NCI-H1436 (cell line): ENCODE data around the gene TNFRSF6B.
"Not testable (repeated sequence)": the region's sequence is repeated elsewhere in the genome, so short reads cannot be mapped to it uniquely, and the experiment has no call there.

ENCODE experiments used
- DNase-seq: peaks from one replicate; lab custom pipeline; 2025; lab: John Stamatoyannopoulos, UW

Gene TNFRSF6B, protein sequence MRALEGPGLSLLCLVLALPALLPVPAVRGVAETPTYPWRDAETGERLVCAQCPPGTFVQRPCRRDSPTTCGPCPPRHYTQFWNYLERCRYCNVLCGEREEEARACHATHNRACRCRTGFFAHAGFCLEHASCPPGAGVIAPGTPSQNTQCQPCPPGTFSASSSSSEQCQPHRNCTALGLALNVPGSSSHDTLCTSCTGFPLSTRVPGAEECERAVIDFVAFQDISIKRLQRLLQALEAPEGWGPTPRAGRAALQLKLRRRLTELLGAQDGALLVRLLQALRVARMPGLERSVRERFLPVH

DNA sequence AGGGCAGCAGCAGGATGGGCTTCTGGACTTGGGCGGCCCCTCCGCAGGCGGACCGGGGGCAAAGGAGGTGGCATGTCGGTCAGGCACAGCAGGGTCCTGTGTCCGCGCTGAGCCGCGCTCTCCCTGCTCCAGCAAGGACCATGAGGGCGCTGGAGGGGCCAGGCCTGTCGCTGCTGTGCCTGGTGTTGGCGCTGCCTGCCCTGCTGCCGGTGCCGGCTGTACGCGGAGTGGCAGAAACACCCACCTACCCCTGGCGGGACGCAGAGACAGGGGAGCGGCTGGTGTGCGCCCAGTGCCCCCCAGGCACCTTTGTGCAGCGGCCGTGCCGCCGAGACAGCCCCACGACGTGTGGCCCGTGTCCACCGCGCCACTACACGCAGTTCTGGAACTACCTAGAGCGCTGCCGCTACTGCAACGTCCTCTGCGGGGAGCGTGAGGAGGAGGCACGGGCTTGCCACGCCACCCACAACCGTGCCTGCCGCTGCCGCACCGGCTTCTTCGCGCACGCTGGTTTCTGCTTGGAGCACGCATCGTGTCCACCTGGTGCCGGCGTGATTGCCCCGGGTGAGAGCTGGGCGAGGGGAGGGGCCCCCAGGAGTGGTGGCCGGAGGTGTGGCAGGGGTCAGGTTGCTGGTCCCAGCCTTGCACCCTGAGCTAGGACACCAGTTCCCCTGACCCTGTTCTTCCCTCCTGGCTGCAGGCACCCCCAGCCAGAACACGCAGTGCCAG, at the start of gene TNFRSF6B:
TNFRSF6B (plus strand) TSS at position 25 of the 729 bp plus-strand sequence; CDS start at position 141, 116 bp downstream.
- no peak for DNase-seq

DNA sequence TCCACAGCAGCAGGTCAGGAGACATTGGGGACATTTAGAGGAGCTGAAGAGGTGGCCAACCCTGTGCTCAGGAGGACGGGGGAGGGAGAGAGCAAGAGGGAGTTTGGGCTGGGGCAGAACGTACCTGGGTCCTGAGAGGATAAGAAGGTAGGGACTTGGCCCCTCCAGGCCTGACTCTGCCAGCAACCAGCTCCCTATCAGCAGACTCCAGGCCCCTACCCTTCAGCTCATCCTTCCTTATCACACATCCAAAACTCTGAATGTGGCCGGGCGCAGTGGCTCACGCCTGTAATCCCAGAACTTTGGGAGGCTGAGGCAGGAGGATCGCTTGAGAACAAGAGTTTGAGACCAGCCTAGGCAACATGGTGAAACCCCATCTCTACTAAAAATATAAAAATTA, 48.3 kb upstream of the TNFRSF6B start:
- no peak for DNase-seq

DNA sequence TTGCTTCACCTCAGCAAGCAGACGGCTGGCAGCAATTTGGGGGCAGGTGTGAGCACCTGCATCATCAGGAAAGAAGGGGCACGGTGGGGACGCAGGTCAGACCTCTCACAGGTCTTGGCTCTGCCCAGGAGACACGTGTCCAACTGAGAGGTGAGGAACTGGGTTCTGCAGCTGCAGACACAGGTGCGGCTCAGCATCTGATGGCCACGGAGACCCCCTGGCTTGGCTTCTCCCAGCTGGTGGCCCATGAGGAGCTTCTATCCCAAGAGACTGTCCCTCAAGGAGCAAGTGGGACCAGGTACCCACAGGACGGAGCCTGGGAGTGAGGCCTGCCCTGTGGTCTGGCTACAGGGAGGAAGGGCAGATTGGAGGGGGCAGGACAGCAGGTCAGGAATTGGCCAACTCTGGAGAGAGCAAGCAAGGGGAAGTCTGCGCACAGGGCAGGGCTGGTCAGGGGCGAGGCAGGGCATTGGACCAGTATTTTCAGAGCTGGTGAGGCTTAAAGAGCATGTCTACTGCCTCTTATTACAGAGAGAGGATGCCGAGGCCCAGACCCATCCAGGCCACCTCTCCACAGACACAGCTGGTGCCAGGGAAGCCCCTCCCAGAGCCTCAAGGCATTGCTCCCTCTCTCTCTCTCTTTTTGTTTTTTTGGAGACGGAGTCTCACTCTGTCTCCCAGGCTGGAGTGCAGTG, 47.4 kb upstream of the TNFRSF6B start:
- no peak for DNase-seq

DNA sequence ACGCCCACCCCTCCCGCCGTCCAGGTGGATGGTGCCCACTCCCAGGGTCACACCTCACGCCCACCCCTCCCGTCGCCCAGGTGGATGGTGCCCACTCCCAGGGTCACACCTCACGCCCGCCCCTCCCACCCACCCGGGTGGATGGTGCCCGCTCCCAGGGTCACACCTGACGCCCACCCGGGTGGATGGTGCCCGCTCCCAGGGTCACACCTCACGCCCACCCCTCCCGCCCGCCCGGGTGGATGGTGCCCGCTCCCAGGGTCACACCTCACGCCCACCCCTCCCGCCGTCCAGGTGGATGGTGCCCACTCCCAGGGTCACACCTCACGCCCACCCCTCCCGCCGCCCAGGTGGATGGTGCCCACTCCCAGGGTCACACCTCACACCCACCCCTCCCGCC, 46.0 kb upstream of the TNFRSF6B start:
- not testable (repeated sequence) for DNase-seq

DNA sequence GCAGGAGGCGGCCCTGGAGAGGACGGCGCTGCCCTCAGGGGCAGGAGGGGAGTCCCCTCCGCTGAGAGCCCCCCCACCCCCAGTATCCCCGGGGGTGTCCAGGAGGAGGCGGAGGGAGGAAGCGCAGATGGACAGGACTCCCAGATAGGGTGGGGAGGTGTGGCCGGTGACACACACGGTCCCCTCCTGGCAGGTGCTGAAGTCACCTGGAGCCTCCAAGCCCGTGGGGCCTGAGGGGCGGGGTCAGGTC, 44.6 kb upstream of the TNFRSF6B start:
- no peak for DNase-seq

DNA sequence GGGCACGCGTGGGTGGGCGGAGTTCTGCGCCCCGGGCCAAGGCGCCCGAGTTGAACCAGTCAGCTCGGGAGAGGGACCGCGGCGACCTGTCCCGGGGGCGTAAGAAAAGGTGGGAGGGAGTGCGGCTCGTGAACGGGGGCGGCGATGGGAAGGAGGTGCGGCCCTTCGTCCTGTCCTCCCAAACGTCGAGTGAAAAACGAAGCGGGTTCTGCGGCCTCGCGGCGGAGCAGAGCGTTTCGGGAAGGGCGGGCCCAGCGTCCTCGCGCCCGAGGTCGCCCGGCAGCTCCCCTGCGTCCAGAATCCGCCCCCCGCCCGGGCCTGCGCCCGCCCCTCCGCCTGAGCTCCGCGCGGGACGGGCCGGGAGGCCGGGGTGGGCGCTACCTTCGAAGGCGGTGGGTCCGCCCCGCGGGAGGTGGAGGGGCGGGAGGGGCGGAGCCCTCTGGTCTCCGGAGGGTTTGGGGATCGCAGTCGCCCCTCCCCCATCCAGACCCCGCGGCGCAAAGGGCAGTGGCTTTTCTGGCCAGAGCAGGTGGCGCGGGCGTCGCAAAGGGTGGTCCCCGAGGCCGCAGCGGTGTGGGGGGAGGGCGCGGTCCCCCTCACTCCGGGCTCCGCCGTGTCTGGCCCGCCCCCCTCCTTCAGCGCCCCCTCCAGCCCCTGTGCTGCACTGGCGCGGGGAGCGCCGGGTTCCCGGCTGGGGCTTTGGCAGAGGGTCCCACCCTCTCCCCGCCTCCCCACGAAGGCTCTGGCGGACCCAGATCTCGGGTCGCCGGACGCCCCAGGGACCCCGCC, 44.1 kb upstream of the TNFRSF6B start:
- peak; percentile 55 for DNase-seq

DNA sequence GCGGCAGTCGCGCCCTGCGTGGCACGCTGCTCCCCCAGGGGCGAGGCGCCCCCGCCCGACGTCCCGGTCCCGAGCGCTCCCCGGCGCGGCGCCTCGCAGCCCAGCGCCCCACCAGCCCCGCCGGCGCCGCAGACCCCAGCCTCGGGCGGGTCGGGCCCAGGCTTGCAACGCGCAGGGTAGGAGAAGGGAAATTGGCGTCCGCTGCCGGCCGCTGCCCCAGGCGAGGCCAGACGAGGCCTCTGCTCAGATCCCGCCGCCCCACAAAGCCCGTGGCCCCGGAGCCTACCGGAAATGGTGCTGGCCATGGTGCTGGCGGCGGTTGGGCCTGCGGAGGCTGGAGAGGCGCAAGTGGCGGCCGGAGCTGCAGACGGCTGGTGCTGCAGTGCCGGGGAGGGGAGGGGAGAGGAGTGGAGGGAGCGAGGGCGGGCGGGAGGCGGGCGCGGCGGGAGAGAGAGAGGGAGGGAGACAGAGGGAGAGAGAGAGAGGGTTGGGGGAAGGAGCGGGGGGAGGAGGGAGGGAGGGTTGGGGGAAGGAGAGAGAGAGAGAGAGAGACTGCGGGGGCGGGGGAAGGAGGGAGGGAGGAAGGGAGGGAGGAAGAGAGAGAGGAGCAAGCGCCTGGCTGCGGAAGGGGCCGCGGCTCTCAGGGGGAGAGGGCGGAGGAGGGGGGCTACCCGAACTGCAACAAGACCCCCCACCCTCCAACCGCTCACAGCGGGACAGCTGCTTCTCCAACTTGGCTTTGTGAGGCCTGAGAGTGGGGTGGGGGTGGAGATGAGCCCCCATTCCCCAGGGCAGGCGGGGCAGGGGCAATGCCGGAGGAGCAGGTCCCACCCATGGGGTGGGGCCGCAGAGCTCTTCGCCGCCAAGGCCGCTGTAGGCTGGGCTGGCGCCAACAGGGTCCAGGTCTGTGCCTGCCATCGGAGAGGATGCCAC, 43.1 kb upstream of the TNFRSF6B start, which contains the start of gene STMN3:
STMN3 (minus strand) TSS at position 384 of the 933 bp plus-strand sequence; CDS start at position 305, 79 bp downstream.
- peak; percentile 88 for DNase-seq

DNA sequence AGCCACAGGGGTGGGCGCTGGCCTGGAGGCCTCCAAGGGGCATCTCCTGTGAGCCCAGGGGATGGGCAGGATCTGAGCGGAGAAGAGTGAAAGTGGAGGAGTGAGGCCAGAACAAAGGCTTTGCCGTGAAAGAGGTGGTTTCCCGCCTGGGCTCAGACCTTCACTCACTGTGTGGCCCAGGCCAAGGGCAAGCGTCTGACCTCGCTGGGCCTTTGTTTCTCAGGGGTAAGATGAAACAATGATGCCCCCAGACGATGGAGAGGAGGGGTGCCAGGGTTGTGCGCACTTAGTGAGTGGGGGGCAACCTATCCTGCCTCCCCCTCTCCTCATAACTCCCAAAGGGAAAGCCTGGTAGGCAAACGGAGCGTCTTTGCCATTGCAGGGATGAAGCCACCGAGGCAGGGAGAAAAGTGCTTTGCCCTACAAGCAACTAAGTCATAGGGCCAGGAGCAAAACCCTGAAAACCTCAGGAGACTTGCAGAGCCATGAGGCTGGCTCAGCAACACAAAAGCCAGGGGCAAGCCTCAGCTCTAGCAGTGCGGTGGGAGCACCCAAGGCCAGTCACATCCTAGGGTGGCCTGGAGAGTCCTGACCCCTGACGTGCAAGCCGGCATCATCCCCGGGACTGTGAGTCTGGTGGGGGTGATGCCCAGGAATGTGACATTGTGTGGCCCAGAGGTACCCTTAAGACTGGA, 42.3 kb upstream of the TNFRSF6B start:
- DNase-seq: no peak

DNA sequence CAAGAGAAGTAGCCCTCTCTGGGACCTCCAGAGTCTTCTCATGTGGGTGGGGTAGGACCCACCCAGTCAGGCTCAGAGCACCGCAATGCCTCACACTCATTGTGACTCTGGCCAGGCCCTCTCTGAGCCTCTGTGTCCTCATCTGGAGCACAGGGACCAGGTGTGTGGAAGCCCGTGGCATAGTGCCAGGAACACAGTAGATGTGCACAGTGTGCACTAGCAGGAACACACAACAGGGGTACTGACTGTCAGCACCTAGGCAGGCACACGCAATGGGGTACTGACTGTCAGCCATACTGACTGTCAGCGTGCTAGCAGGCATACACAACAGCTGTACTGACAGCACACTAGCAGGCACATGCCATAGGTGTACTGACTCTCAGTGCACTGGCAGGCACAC, 41.2 kb upstream of the TNFRSF6B start:
- no peak for DNase-seq

DNA sequence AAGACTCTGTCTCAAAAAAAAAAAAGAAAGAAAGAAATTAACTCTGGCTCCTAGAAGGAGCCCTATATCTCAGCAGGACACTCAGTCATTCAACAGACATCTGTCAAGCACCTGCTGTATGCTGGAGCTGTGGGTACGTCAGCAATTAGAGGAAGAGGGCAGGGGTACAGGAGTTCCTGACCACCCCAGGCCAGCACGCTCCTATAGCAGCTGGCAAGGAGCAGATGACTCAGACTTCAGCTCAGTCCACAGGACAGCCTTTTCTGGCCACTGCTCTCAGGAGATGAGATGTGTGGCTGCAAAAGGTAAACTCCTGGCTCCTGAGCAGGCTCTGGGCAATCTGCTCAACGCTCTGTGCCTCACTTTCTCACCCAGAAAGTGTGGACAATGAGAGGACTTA, 40.0 kb upstream of the TNFRSF6B start:
- no peak for DNase-seq

DNA sequence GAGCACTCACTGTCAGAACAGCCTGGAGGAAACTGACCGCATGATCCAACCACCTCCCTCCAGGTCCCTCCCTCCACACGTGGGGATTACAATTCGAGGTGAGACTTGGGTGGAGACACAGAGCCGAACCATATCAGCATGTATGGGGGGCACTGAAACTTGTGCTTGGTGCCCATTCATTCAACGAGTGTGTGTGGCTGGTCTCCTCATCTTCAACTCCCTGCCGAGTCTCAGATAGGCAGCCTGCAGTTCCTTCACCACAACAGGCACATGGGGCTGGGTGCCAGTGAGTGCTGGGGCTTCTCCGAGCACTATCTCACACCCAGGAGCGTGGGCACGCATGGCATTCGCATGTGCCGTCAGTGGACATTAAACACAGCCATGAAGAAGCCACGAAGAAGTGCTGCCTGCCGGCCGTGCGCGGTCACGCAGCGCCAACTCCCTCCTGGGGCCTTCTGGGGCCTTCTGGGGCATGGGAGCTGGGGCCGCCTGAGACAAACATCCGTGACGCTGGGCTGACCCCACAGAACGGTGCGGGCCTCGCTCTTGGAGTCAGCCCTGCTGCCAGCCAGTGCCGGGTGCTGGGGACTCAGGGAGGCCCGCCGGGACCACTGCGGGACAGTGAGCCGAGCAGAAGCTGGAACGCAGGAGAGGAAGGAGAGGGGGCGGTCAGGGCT, 39.1 kb upstream of the TNFRSF6B start:
- no peak for DNase-seq

DNA sequence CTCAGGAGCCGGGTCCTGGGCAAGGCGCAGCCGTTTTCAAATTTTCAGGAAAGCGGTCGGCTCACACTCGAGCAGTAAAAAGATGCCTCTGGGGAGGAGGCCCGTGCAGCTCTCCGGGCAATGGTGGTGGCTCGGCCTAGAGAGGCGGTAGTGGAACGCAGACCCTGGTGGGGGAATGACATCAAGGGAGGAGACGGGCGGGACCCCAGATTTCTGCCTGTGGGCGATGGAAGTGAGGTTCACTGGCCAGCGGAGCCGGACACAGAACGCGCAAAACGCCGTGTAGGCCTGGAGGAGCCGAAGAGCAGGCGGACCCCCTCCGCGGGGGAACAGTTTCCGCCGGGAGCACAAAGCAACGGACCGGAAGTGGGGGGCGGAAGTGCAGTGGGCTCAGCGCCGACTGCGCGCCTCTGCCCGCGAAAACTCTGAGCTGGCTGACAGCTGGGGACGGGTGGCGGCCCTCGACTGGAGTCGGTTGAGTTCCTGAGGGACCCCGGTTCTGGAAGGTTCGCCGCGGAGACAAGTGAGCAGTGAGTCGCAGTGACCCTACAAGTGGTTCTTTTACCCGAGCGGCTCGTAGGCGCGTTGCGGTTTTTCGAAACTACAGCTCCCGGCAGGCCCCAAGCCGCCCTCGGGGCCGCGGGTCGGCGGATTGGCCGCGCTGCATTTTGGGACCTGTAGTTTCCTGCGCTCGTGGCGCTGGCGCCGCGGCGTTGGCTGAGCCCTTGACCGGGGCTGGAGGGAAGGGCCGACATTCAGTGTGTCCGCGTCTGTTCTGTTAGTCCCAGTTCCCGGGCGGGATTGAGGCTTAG, 38.3 kb upstream of the TNFRSF6B start, which contains the start of gene RTEL1:
RTEL1 (plus strand) TSS at position 376 of the 812 bp plus-strand sequence. CDS start 1,091 bp downstream, outside the sequence.
- peak; percentile 76 for DNase-seq

DNA sequence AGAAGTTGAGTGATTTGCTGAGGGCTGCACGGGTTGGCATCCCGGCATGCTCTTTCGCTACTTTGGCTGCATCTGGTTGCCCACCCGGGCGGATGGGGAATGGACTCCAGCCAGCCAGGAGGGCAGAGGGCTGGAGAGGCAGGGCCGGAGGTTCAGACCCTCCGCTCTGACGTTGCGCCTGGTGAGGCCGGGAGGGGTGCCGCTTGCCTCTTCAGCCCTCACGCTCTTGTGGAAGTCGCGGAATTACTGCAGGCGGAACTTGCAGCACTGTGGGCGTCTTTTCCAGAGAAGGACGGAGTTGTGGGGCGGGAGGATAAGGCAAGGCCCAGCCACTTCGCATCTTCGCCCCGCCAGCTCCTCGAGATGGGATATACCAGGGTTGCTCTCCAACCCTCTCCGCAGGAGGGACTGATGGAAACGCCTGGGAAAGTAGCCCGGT, 37.7 kb upstream of the TNFRSF6B start:
- no peak for DNase-seq

DNA sequence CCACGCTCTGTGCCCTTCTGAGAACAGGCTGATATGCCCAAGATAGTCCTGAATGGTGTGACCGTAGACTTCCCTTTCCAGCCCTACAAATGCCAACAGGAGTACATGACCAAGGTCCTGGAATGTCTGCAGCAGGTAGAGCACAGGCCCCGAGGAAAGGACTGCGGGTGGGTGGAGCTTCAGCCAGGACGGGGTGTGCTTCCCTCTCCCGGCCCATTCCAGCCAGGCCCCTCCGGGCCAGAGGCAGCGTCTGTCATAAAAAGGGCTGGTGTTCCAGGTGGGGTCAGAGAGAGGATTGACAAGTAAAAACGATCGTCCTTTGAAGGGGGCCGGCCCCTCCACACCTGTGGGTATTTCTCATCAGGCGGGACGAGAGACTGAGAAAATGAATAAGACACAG, 37.1 kb upstream of the TNFRSF6B start:
- DNase-seq: no peak

DNA sequence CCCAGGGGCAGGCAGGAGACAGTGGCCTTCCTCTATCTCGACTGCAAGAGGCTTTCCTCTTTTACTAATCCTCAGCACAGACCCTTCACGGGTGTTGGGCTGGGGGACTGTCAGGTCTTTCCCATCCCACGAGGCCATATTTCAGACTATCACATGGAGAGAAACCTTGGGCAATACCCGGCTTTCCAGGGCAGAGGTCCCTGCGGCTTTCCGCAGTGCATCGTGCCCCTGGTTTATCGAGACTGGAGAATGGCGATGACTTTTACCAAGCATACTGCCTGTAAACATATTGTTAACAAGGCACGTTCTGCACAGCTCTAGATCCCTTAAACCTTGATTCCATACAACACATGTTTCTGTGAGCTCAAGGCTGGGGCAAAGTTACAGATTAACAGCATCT, 36.3 kb upstream of the TNFRSF6B start:
- not testable (repeated sequence) for DNase-seq

DNA sequence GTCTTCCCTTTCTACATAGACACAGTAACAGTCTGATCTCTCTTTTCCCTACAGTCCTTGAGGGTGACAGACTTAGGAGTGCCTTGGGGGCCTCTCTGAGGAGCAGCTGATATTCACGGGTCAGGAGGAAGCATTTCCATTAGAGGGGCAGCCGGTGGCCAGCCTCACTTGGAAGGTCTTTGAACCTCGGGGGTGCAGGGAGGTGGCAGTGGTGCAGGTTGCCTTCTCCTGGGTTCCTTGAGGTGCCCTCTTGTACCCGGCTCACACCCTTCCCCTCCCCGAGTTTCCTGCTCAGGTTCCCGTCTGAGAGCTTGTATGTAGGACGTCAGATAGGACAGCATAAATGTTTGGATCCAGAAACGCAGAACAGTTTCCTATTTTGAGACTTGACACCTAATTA, 35.8 kb upstream of the TNFRSF6B start:
- no peak for DNase-seq

DNA sequence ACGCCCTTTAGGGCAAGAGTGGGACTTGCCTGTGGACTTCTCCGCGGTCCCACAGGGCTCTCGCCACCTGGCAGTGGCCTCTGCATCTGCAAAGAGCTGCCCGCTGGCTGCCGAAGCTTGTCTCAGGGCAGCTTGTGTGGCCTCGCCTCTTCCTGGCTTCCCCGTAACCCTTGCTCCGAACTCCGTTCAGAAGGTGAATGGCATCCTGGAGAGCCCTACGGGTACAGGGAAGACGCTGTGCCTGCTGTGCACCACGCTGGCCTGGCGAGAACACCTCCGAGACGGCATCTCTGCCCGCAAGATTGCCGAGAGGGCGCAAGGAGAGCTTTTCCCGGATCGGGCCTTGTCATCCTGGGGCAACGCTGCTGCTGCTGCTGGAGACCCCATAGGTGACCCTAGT, 35.3 kb upstream of the TNFRSF6B start:
- DNase-seq: no peak

DNA sequence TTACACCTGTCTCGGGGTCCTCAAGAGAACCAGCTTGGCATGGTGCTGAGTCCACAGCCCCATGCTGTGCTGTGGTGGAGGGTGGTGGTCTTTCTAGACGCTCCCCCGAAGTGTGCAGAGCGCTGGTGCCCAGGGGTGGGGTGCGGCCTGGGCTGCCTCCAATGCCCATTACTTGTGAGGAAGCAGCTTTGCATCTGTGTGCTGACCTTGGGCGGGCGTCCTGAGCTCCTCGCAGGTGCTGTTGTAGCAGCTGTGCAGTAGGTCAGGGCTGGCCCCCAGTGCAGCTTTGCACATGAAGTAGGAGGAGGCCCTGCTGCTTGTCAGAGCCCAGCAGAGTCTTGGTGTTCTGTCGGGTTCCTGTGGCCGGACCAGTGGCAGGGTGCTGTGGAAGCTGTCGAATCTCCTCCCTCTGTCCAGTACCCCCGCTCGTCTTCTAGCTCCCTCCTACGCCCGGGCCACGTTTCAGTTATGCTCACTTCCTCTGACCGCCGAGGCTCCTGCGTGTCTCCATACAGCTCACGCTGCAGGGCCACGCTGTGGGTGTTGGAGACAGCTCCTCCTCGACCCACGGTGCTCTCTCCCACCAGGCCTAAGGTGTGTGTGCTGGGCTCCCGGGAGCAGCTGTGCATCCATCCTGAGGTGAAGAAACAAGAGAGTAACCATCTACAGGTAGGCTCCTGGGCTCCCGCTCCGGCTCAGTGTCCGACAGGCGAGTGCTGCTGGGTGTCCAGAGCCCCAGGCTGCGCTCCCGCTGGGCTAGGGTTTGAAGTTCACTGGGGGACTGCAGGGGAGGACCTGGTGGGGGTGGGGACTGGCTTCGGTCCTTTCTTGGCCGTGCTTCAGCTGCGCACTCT, 34.3 kb upstream of the TNFRSF6B start:
- no peak for DNase-seq
